Stimulated activated CD4-positive, alpha-beta T cell treated with anti-CD3 and anti-CD28 coated beads, Interleukin-4, amount 100 ng/mL, for 48 hours (primary cell): ENCODE results near the gene SKAP2.
"Not testable (repeated sequence)": the region's sequence is repeated elsewhere in the genome, so short reads cannot be mapped to it uniquely, and the experiment has no call there.

Experiments
- DNase-seq, 2 donors: peaks; one replicate each; pipeline ENCODE4 v3.0.0-alpha.2; 2020; ENCODE audit warnings: low read depth in 2 of 2

The SKAP2 gene

DNA sequence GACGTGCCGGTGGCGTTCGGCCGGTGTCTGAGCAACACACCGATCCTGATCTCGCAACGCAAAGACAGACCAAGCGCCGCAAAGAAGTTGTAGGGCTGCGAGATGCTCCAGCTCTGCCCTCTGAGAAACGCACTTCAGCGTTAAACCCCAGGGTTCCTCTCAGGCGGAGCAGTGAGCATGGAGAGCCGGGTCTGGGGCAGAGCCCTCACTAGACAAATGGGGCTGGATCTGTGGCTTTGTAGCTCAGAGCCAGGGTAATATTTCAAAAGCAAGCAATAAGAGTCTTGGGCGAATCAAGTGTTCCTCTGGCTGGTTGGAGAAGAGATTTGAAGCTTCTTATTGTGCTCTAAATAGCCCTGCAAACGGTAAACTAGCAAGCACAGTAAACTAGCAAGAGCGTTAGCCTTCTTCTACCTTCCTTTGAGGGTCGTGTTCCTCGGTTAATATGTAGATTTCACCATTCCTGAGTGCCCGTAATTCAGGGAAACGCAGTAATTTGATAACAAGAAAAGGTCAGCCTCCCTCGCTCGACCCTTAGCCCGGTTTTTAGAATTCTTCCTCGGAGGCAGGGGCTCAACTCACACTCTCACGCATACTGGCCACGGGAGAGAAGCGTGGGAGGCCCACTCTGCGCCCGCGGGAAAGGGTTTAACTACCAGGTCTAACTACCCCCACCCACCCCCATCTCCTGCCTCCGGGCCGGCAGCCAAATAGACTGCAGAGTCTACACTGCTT is 6.7 kb downstream of the SKAP2 start:
- no peak for DNase-seq

DNA sequence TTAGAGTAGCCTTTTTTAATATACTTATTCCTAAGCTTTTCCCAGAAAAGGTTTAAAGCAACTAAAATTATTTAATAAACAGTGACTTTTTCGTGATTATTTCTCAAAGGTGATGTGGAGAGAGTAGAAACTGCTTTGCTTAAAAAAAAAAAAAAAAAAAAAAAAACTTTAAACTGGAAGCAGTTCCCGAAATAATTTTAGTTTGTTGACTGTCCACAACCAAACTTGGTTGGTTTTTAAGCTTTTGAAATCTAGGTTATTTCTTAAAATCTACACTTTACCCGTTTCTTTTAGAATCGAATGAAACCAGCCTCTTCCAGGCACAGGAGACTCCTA is 7.3 kb downstream of the SKAP2 start:
- DNase-seq: no peak

DNA sequence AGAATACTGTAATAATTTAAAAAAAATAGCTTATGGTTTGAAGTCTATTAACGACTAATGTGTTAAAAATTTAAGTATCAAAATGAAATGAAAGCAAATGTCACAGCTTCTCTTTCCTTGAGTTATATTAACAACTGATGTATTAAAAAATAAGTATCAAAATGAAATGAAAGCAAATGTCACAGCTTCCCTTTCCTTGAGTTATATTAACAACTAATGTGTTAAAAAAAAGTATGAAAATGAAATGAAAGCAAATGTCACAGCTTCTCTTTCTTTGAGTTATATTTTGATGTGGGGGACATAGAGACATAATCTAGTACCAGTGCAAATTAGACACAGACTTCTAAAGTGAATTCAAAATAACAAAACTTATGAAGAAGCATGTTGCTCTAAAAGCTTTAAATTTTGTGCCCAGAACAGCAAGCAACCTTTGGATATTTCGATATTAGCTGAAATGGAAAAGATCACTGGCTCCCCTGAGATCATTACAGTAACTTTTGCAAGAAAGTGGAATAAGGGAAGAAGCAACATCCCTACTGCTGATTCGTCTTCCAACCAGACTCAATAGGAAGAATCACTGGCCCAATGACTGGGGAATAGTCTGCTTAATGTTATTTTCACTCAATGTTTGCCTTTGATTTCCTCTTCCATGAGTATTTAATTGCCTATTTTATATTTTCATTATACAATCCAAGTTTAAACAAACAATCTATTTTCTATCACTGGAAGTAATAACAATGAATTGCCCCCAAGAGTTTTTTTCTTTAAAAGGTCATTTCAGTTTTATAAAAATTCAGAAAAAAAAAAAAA is 8.0 kb downstream of the SKAP2 start:
- DNase-seq: no peak

DNA sequence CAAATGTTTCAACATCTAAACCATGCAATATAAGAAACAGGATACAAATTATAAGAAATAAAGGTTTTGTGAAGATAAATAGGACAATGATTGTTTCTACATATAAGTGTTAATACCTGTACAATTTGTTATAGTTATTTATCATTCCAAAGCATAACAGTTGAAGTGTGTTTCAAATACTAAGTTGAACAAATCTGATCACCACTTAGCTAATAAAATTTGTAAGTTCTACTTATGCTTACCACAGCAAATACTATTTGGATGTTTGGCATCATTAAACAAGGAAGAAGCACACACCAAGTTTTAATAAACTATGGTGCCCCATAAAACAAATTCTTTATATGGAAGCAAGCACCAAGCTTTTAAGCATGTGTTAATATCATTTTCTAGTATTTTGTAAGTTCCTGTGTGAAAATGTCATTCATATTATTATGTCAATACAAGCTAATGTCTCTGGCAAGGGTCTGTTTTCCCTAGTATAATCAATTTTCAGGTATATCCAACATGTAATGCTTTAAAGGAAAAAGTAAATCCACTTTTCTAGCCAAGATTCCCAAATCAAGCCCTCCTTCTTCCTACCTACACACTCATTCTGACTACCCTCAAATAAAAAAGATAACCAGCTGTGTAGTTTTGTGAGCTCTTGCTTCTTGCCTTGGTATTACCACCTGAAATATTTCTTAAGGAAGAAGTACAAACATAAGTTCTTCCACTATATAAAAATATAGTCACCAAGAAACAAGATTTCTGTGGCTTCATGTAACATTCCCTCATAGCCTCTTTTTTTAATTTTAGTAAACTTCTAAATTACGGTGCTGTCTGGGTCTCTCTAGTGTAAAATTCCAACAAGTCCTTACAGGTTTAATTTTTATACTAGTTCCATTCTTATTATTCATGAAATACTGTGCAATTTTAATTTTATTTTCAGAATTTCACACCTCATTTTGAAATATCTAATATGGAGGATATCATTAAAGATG is 9.2 kb downstream of the SKAP2 start:
- no peak for DNase-seq

DNA sequence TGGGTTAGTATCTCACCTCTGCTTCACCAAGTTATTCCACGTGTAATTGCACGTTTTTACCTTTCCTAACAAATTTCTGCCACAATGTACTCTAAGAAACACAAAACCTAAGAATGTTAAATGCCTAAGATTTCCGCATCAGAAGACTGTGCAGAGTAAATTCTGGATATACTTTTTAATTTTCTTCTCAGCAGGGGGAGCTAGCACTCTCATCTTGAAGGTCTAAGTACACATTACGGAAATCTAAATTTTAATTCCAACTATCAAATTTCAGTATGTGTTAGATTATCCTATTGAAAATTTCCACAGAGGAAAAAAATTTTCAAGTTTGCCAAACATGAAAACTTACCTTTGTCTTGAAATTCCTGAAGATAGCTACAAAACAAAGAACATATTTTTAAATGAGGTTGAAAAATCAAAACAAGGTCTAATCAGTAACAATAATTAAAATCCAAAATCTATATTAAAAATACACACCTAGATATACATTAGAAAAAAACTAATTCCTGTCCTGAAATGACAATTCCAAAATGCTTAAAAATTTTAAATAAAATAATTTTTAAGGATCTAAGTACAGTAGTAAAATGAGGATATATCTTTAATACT is 10.5 kb downstream of the SKAP2 start:
- no peak for DNase-seq

DNA sequence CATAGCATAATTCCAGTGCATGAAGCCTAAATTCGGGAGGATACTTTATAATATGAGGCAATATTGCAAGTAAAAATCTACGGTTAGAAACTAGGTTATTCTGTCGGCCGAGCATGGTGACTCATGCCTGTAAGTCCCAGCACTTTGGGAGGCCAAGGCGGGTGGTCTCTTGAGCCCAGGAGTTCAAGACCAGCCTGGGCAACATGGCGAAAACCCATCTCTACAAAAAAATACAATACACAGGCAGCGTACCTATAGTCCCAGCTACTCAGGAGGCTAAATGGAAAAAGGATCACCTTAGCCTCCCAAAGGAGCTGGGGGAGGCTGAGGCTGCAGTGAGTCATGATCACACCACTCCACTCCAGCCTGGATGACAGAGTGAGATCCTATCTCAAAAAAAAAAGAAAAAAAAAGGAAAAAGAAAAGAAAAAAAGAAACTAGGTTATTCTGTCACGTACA is 14.2 kb downstream of the SKAP2 start:
- DNase-seq: no peak

DNA sequence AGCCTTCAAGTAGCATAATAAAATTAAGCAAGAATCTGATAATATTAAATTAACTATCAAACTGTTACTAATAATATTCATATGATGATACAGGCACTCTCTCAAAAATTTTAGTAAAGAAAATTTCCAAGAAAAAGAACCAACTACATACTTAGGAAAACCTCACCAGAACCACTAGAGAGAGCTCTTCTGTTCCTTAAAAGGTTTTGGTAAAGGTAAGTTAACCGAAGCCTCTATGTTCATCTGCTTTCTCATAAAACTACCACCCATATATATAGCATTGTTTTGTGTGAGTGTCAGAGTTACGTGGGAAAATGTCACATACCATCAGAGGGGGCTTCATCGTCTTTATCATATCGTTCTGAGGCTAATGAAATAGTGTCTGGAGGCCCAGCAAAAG is 20.7 kb downstream of the SKAP2 start:
- DNase-seq: no peak

DNA sequence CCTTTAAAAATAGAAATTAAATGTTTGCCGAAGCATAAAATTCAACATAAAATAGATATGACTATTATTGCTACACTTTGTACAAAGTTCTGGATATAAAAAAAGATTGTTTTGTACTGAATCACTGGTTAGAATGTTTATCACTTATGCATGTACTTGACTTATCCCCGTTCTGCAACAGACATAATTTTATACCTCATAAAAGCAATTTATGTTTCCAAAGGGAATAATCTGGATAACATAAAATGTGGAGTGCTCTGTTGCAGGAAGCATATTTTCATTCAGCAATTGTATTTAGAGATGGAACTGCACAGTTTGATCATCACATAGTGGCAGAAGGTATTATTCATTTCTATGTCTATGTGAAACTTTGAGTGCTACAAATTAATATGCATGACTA is 21.5 kb downstream of the SKAP2 start:
- no peak for DNase-seq

DNA sequence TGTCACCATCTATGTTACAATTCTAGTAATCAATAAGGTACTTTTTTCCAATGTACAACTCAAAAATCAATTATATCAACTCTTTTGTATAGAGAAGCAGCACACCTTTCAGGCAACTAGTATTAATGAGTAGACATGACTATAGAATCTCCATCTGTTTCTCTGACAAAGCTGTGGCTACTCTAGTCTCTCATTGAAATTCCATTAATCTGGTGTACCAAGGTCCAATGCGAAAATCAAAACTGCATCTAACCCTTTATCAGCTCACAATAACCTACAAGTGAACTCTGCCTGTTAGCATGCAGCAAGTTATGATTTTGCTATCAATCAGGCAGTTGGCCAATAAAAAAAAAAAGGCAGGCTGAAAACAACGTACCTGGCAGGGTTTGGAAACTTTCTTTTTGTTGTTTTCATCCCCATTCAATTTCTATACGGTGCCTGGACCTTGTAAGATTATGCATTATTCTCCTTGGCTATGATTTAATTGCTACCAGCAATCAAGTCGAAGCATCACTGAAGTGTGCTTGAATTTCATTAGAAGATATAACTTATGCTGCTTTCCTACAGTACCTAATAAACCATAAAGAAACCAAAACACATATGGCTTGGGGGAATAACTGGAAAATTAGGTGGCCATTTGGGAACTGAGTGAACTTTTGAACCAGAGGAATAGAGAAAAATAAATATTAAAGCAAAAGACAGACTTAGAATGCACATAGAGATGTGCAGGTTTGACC is 23.2 kb downstream of the SKAP2 start:
- DNase-seq: no peak

DNA sequence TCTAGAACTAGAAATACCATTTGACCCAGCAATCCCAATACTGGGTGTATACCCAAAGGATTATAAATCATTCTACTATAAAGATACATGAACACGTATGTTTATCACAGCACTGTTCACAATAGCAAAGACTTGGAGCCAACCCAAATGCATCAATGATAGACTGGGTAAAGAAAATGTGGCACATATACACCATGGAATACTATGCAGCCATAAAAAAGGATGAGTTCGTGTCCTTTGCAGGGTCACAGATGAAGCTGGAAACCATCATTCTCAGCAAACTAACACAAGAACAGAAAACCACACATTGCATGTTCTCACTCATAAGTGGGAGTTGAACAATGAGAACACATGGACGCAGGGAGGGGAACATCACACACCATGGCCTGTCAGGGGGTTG is 27.6 kb downstream of the SKAP2 start:
- DNase-seq: not testable (repeated sequence)

DNA sequence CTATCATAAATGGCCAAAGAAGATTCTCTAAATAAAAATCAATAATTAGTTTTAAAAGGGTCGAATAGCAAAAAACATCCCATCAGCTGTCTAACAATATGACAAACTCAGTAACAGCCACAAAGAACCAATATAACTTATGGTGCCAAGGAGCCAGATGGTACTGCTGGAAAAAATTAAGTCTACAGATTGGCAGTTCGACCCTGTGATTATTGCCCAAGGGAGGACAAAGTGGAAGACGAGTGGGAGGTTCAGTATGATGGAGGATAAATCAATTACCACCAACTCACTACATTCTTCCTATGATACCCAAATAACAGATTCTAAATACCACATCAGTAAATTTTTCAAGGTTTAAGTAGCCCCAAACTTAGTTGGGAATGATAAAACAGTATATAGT is 49.0 kb downstream of the SKAP2 start:
- DNase-seq: no peak

DNA sequence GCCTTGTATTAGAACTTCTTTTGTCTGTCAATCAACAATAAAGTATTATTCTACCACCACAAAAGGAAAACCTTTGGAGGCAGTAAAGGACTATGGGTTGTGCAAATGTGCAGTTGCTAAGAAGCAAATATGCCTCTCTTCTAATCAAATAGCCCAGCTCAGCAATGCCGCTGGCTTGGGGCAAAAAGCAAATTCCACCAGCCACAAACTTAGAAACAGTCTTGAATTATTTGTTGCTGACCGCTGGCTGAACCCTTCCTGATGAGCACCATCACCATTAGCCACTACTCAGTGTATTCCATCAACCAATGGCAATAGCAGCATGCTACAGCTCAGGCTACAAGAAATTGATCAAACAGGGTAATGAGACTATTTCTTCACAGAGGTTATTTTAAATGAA is 51.0 kb downstream of the SKAP2 start:
- DNase-seq: no peak

DNA sequence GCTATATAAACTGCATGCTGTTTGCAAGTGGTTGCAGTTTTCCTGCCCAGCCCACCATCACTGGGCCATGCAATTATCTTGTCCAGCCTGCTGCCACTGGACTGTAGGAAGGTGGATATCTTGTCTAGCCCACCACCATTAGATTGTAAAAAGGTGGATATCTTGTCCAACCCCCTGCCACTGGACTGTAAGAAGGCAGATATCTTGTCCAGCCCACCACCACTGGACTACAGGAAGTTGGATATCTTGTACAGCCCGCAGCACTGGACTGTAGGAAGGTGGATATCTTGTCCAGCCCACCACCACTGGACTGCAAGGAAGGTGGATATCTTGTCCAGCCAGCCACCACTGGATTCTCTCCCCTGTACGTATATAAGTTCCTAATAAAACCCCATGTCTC is 69.8 kb downstream of the SKAP2 start:
- no peak for DNase-seq

DNA sequence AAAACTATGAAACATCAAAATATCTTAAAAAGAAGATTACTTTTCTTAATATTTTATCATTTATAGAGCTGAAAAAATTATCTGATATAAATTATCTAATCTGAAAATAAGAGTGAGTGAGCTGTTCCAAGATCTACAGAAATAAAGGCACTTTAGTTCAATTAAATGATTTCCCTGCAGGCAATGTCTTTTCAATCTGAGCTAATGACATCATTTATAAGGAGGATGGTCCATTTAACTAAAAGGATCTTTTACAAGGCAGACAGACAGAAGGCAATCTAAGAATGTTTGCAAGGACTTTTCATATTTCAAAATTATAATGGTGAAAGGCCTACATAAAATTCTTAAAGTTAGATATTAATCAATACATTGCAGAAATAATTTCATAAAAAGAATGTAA is 71.8 kb downstream of the SKAP2 start:
- no peak for DNase-seq

DNA sequence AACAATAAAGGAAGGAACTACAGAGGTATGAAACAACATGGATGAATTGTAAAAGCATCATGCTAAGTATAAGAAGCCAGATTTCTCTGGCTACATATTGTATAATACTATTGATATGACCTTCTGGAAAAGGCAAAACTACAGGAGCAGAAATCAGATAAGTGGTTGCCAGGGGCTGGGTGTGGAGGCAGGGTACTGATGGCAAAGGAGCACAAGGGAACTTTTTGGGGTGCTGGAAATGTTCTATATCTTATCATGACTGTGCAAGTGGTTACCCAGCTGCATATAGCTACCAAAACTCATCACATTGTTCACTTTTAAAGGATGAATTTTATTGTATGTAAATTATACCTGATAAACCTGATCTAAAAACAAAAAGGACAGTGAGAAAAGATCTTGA is 72.4 kb downstream of the SKAP2 start:
- DNase-seq: no peak

DNA sequence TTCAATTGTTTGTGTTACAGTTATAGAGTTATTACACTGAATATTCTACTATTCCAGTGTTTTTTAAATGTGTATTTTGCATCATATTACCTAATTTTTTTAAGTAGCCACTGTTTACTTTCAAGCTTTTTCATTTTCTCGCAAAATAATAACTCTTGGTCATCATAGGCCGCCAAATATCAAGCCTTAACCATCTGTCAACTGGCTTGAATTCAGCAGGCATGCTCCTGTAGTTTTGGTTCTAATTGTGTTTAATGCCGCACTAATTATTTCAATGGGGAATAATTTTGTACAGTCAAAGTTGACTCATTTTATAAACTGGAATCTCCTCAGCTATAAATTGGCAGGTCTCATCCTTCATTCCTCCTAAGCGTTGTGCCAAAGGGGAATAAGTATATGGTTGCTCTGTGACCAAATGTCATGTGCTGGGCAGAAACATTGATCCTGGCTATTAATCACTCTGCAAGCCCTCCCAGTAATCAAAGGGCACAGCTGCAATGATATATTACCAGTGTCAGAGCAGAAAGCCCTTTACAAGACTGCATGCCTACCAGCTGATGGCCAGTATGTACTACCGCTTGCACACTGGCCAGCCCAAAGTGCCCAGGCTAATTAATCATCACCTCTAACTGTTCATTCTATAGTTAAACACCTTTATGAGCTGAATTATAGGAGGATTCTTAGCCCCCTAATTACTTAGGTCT is 74.8 kb downstream of the SKAP2 start:
- no peak for DNase-seq

DNA sequence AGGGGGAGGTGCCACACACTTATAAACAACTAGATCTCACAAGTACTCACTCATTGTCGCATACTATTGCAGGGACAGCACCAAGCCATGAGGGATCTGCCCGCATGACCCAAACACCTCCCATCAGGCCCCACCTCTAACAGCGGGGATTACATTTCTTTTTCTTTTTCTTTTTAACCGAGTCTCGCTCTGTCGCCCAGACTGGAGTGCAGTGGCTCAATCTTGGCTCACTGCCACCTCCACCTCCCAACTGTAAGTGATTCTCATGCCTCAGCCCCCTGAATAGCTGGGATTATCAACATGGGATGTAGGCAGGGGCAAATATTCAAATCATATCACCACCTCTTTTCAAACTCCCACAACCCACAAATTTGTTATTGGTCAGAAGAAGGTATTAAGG is 76.7 kb downstream of the SKAP2 start:
- no peak for DNase-seq

DNA sequence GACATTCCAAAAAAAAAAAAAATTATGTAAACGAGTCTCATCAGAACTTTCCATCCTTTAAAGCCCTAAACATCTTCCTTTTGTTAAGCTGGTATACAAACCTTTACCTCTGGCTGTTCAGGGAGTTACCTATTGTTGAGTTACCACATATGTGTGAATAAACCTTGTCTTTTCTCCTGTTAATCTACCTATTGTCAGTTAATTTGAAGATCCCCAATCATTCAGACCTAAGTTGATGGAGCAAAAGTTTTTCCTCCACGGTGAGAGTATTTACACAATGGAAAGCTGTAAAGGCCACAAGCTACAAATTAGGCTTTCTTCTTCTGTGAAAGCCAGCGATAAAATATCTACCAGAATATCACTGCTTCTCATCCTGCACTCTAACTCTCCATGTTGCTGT is 80.3 kb downstream of the SKAP2 start:
- DNase-seq: no peak

DNA sequence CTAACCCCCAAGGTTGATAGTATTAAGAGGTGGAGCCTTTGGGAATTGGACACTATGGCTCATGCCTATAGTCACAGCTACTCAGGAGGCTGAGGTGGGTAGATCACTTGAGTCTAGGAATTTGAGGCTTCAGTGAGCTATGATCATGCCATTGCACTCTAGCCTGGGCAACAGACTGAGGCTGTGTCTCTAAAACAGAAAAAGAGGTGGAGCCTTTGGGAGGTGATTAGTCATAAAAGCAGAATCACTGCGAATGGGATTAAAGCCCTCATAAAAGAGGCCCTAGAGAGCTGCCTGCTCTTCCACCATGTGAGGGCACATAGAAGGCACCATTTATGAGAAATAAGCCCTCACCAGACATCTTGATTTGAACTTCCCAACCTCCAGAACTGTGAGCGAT is 81.9 kb downstream of the SKAP2 start:
- DNase-seq: no peak

DNA sequence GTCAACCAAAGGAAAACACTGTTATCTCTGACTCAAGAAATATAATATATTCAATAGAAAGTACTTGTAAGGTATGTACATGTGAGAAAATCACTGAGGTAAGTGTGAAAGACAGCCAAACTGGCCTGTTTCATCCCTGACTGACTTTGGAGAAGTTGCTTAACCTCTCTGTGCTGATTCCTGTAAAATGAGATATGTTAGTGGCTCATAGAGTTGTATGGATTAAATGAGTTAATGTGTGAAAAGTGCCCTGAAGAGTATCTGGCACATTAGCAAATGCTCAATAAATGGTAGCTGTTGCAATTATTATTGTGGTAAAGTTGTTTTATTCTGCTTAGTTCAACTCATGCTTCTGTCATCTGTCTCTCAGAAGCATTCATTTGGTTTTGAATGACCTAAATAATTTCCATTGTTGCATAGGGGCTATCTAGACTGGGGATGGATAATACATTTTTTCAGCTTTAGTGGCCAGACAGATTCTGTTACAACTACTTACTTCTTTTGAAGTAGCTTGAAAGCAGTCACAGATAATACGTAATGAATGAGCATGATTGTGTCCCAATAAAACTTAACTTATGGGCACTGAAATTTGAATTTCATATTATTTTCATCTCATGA is 84.3 kb downstream of the SKAP2 start:
- DNase-seq: no peak
